HUES64 (cell line): ENCODE measurements around the gene SERPINF2.
A peak's percentile ranks its signal among the peaks of the same experiment; 100 is the strongest.
"Not testable (repeated sequence)": the region's sequence is repeated elsewhere in the genome, so short reads cannot be mapped to it uniquely, and the experiment has no call there.

Experiments
- H3K27ac ChIP-seq: 2 replicates; pipeline ENCODE4 v1.7.0; 2013; ENCODE audit warnings: low read depth, low read length, inconsistent platforms
- H3K27me3 ChIP-seq: 2 replicates; pipeline ENCODE4 v1.6.1; 2013; ENCODE audit warnings: mild to moderate bottlenecking, low read length; ENCODE audit not compliant: insufficient read depth
- H3K36me3 ChIP-seq: 2 replicates; pipeline ENCODE4 v1.6.1; 2013; ENCODE audit warnings: mild to moderate bottlenecking, low read length; ENCODE audit not compliant: insufficient read depth
- H3K4me1 ChIP-seq: 2 replicates; pipeline ENCODE4 v1.6.1; 2013; ENCODE audit warnings: mild to moderate bottlenecking, low read length, moderate library complexity; ENCODE audit not compliant: insufficient read depth
- H3K4me3 ChIP-seq: 2 replicates; pipeline ENCODE4 v1.5.1; 2013; ENCODE audit warnings: mild to moderate bottlenecking, low read length, moderate library complexity
- H3K9ac ChIP-seq: 2 replicates; pipeline ENCODE4 v1.6.1; 2013; ENCODE audit warnings: mild to moderate bottlenecking, low read depth, low read length
- H3K9me3 ChIP-seq: 2 replicates; pipeline ENCODE4 v1.6.1; 2013; ENCODE audit warnings: low read depth, low read length; ENCODE audit not compliant: insufficient read depth
- WGBS: fragments of 150-250, 120-280 bp; methylation state at CpG from one replicate; pipeline ENCODE4 v1.1.7; 2013; ENCODE audit warnings: missing lambda C conversion rate; 5-methylcytosine and 5-hydroxymethylcytosine counted together

SERPINF2 gene

DNA sequence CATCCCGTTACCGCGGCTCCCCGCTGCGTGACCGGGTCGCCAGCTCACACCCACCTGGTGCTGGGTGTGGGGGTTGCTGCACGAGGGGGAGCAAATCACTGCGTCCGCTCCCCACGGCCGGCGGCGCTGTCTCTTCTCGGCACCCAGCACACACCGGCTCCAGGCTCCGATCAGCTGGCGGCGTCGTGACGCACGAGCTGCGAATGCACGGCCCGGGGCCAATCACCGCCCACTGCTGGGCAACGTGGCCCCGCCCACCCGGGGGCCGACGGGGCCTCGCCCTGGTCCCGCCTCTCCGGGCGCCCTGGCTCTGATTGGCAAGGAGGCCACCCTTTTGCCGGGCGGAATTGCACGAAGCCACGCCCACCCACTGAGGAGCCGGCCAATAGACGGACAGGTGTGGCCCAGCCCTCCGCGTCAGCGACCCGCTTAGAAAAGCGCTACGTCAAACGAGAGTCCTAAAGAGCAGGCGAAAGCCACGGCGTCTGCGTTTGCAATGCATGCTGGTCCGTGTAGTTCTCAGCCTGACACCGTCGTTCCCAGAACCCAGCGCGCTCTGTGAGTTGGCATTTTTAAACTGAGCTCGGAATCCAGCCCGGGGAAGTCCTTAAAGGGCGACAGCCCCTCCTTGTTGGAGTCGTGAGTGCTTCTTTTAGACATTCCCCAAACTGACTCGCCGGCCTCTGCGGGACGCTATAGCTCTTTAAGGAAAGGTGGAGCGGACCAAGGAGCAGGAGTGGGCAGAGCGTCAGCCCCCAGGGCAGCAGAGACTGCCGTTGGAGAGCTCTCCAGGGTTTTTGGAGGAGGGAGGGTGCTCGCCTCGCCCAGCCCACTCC lies 26.4 kb upstream of the SERPINF2 start:
- Histone ChIP-seq H3K4me3 (peak overlapping the region; percentile 75), H3K4me1 (peaks cover 21% of the 10 kb centered on the region; the same call in 1 of the 2 replicates), H3K36me3 (peaks cover 21% of the 10 kb centered on the region; the same call in 1 of the 2 replicates), H3K9ac (peak overlapping the region; percentile 94), H3K27ac (peak overlapping the region; percentile 99), H3K9me3 (no peaks in the 10 kb centered on the region), H3K27me3 (peaks cover under 1% of the 10 kb centered on the region; the same call in 1 of the 2 replicates)
- under 1% methylated on average over 66 of the region's 70 CpGs for WGBS

- H3K4me3 ChIP-seq: peak overlapping the region; percentile 74
- H3K36me3 ChIP-seq: peaks cover 15% of the 10 kb centered on the region; the same call in 1 of the 2 replicates
- H3K9ac ChIP-seq: peak overlapping the region; percentile 94
- H3K9me3 ChIP-seq: no peaks in the 10 kb centered on the region
- under 1% methylated on average over 13 of the region's 13 CpGs for WGBS
- peaks cover 19% of the 10 kb centered on the region; the same call in 1 of the 2 replicates for H3K4me1 ChIP-seq
- H3K27ac ChIP-seq: peak overlapping the region; percentile 99
- H3K27me3 ChIP-seq: no peaks in the 10 kb centered on the region
Measured at GRCh38 chr17:1716912-1717695, 25.6 kb upstream of the SERPINF2 start.

- Histone ChIP-seq H3K4me3 (no peak overlapping the region), H3K27ac (peak overlapping the region; percentile 37; the same call in 1 of the 2 replicates), H3K27me3 (no peaks in the 10 kb centered on the region), H3K36me3 (peaks cover under 1% of the 10 kb centered on the region; the same call in 1 of the 2 replicates), H3K4me1 (peaks cover 13% of the 10 kb centered on the region; the same call in 1 of the 2 replicates), H3K9ac (no peak overlapping the region), H3K9me3 (no peaks in the 10 kb centered on the region)
- 89% methylated on average over 19 of the region's 19 CpGs for WGBS
Measured at GRCh38 chr17:1718362-1719165, 24.1 kb upstream of the SERPINF2 start.

DNA sequence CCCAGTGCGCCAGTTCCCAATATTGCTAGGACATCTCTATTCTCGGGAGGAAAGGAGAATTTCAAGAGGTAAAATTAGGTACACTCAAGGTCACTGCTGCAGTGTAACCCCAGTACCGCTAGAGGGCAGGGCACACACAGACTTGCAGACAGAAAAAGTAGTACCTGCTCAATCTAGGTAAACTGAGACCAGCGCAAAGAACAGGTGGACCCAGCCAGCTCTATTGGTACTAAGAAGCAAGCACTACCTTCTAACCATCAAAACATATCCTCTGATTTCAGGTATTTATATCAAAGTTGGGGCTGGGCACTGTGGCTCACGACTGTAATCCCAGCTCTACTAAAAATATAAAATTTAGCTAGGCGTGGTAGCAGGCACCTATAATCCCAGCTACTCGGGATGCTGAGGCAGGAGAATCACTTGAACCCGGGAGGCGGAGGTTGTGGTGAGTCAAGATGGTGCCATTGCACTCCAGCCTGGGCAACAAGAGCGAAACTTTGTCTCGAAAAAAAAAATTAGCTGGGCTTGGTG lies 21.8 kb upstream of the SERPINF2 start:
- 58% methylated on average over 11 of the region's 11 CpGs for WGBS
- H3K27ac ChIP-seq: no peak overlapping the region
- H3K4me3 ChIP-seq: no peak overlapping the region
- H3K27me3 ChIP-seq: no peaks in the 10 kb centered on the region
- no peaks in the 10 kb centered on the region for H3K9me3 ChIP-seq
- H3K9ac ChIP-seq: no peak overlapping the region
- H3K4me1 ChIP-seq: peaks cover 4% of the 10 kb centered on the region; the same call in 1 of the 2 replicates
- no peaks in the 10 kb centered on the region for H3K36me3 ChIP-seq

GRCh38 chr17:1722022-1722421 lies 20.6 kb upstream of the SERPINF2 start:
- not testable (repeated sequence) for H3K9me3 ChIP-seq, H3K27me3 ChIP-seq, H3K9ac ChIP-seq, H3K4me1 ChIP-seq, H3K4me3 ChIP-seq, H3K36me3 ChIP-seq, H3K27ac ChIP-seq
- 97% methylated on average over 8 of the region's 8 CpGs for WGBS

DNA sequence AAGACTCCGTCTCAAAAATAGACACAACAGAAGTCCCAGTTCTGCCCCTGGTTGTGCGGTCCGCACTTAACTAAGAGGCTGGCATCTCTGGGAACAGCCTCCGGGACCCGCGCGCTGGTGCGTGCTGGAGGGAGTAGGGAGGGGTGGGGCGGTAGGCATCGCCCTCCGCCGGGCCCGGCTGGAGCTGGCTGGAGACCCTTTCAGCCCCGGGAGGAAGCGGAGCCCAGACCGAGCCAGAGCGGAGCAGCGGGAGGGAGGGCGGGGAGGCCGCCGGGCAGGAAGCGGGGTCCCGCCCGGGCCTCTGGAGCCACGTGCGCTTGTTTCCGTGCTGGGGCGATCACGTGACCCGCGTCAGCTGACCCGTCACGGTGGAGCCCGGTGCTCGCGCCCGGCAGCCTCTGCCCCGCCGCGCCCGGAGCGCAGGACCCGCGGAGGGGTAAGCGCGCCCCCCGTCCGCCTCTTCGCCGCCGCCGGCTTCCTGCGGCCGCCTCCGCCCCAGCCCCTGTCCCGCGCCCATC lies 18.3 kb upstream of the SERPINF2 start, which contains the start of gene WDR81:
TSS of gene WDR81 (plus strand) at position 354 of the 518 bp plus-strand sequence. CDS start 256 bp downstream, outside the sequence.
- peak within 1 kb of the TSS; percentile 65 for H3K27ac ChIP-seq
- H3K27me3 ChIP-seq: no peaks in the 10 kb centered on the region
- no peaks in the 10 kb centered on the region for H3K9me3 ChIP-seq
- H3K9ac ChIP-seq: peak within 1 kb of the TSS; percentile 74
- H3K4me3 ChIP-seq: peak within 1 kb of the TSS; percentile 65
- 1% methylated on average over 57 of the region's 57 CpGs for WGBS
- no peaks in the 10 kb centered on the region for H3K4me1 ChIP-seq
- H3K36me3 ChIP-seq: no peaks in the 10 kb centered on the region

DNA sequence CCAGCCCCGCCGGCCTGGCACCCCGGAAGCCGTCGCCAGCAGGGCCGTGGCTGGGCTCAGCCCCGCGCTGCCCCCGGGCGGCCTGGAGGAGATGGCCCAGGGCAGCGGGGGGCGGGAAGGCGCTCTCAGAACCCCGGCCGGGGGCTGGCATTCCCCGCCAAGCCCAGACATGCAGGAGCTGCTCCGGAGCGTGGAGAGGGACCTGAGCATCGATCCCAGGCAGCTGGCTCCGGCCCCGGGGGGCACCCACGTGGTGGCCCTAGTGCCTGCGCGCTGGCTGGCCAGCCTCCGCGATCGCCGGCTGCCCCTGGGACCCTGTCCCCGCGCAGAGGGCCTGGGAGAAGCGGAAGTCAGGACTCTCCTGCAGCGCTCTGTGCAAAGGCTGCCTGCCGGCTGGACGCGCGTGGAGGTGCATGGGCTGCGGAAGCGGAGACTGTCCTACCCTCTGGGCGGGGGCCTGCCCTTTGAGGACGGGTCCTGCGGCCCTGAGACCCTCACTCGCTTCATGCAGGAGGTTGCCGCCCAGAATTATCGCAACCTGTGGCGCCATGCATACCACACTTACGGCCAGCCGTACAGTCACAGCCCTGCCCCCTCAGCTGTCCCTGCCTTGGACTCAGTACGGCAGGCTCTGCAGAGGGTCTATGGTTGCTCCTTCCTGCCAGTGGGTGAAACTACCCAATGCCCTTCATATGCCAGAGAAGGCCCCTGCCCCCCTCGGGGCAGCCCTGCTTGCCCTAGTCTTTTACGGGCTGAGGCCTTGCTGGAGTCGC lies 17.6 kb upstream of the SERPINF2 start:
- Histone ChIP-seq H3K27me3 (no peaks in the 10 kb centered on the region), H3K9ac (peak overlapping the region; percentile 74), H3K4me1 (no peaks in the 10 kb centered on the region), H3K36me3 (no peaks in the 10 kb centered on the region), H3K4me3 (peak overlapping the region; percentile 65), H3K9me3 (no peaks in the 10 kb centered on the region), H3K27ac (no peak overlapping the region)
- 25% methylated on average over 51 of the region's 51 CpGs for WGBS

DNA sequence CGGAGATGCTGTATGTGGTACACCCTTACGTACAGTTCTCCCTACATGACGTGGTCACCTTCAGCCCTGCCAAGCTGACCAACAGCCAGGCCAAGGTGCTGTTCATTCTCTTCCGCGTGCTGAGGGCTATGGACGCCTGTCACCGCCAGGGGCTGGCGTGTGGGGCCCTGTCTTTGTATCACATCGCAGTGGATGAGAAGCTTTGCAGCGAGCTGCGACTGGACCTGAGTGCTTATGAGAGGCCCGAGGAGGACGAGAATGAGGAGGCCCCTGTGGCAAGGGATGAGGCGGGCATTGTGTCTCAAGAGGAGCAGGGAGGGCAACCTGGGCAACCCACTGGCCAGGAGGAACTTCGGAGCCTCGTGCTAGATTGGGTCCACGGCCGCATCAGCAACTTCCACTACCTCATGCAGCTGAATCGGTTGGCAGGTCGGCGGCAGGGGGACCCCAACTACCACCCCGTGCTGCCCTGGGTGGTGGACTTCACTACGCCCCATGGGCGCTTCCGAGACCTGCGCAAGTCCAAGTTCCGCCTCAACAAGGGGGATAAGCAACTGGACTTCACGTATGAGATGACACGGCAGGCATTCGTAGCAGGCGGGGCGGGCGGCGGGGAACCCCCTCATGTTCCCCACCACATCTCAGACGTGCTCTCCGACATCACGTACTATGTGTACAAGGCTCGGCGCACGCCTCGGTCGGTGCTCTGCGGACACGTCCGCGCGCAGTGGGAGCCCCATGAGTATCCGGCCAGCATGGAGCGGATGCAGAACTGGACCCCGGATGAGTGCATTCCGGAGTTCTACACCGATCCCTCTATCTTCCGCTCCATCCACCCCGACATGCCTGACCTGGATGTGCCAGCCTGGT lies 16.8 kb upstream of the SERPINF2 start:
- no peak overlapping the region for H3K4me3 ChIP-seq
- 96% methylated on average over 54 of the region's 54 CpGs for WGBS

GRCh38 chr17:1726626-1727257 lies 15.9 kb upstream of the SERPINF2 start:
- no peaks in the 10 kb centered on the region for H3K4me1 ChIP-seq
- 93% methylated on average over 18 of the region's 18 CpGs for WGBS
- no peaks in the 10 kb centered on the region for H3K27me3 ChIP-seq
- no peaks in the 10 kb centered on the region for H3K9me3 ChIP-seq
- no peak overlapping the region for H3K4me3 ChIP-seq
- no peak overlapping the region for H3K27ac ChIP-seq
- no peaks in the 10 kb centered on the region for H3K36me3 ChIP-seq
- H3K9ac ChIP-seq: no peak overlapping the region

More for the DNA sequence above, 16.8 kb upstream of the SERPINF2 start:
- H3K9ac ChIP-seq: no peak overlapping the region
- no peaks in the 10 kb centered on the region for H3K9me3 ChIP-seq
- H3K4me1 ChIP-seq: no peaks in the 10 kb centered on the region
- H3K27ac ChIP-seq: no peak overlapping the region
- H3K36me3 ChIP-seq: no peaks in the 10 kb centered on the region
- H3K27me3 ChIP-seq: no peaks in the 10 kb centered on the region
